Measurements from ENCODE around the gene CNPY1. TPM values are rescaled to one million over a fixed set of nuclear protein-coding genes. Genes with fewer than 3 reads are reported as not detected.

CNPY1 gene
- polyA plus RNA-seq, 1 of the 3 experiments (the other 2 are of a cell fraction) = not detected

- Histone ChIP-seq H3K9me2 (no peaks in the 10 kb centered on the region), H4K20me1 (ENCODE audit: insufficient read depth) (peaks cover 6% of the 10 kb centered on the region), H3K4me3 (ENCODE audit: low read depth in 2 of 2, low read length in 1 of 2) (no peak overlapping the region), H3K27ac (ENCODE audit: low read depth in 2 of 2, low read length in 1 of 2) (no peak overlapping the region), H3F3A (replicated peaks; ENCODE audit: insufficient read depth) (peaks cover 9% of the 10 kb centered on the region), H3K4me1 (ENCODE audit: control insufficient read depth in 1 of 2, insufficient read depth in 2 of 2, low read depth in 1 of 2, low read length in 1 of 2) (no peaks in the 10 kb centered on the region), H3K36me3 (replicated peaks in 1 of 2; ENCODE audit: control insufficient read depth in 1 of 2, insufficient read depth in 2 of 2, low read length in 1 of 2) (no peaks in the 10 kb centered on the region), H3K79me2 (ENCODE audit: insufficient read depth) (no peaks in the 10 kb centered on the region), H3K9me3 (no peaks in the 10 kb centered on the region), H3K27me3 (ENCODE audit: insufficient read depth) (peaks cover 100% of the 10 kb centered on the region), H3K9ac (no peak overlapping the region), H3K4me2 (no peak overlapping the region), H2AFZ (ENCODE audit: low read depth) (no peak overlapping the region; the same call in 1 of the 2 replicates)
- ChIA-PET CTCF (interaction anchor here (0.6 to 2.1 kb wide), 6 partner anchors 9 to 810 kb away, joined by 3 to 6 read pairs (median 3); no protein-coding TSS in a partner anchor), POLR2A (no interaction called here)
- TF ChIP-seq EZH2phosphoT487 (IDR thresholded peaks at IDR 0.05; ENCODE audit: borderline replicate concordance, low read depth) = no peak
- TF ChIP-seq RXRA (IDR thresholded peaks at IDR 0.05; ENCODE audit: borderline replicate concordance, low read depth) = no peak
- TF ChIP-seq SIN3A (IDR thresholded peaks at IDR 0.05; ENCODE audit: borderline replicate concordance, low read depth, low read length) = no peak
- no peak for TF ChIP-seq IRF3 (IDR thresholded peaks at IDR 0.05; ENCODE audit: low read depth, low read length)
- TF ChIP-seq ZBTB33 (IDR thresholded peaks at IDR 0.05; ENCODE audit: borderline replicate concordance, low read depth) = no peak
- TF ChIP-seq POLR2AphosphoS5 (IDR thresholded peaks at IDR 0.05; ENCODE audit: low read depth, low read length) = no peak
- no peak for TF ChIP-seq FOXM1 (IDR thresholded peaks at IDR 0.05; ENCODE audit: low read depth)
- no peak for TF ChIP-seq CTCF (IDR thresholded peaks at IDR 0.05)
- no peak for TF ChIP-seq YY1 (IDR thresholded peaks at IDR 0.05; ENCODE audit: low read depth)
- no peak for TF ChIP-seq NRF1 (IDR thresholded peaks at IDR 0.05; ENCODE audit: low read depth, low read length)
- no peak for TF ChIP-seq RAD21 (IDR thresholded peaks at IDR 0.05; ENCODE audit: low read length)
- TF ChIP-seq FOSL2 (IDR thresholded peaks at IDR 0.05; ENCODE audit: borderline replicate concordance, low read depth) = no peak
- no peak for TF ChIP-seq ELF1 (IDR thresholded peaks at IDR 0.05)
- no peak for TF ChIP-seq FOXJ3 (CRISPR knock-in tag; IDR thresholded peaks at IDR 0.05)
- no peak for TF ChIP-seq TCF12 (IDR thresholded peaks at IDR 0.05)
- TF ChIP-seq NFIC (IDR thresholded peaks at IDR 0.05; ENCODE audit: borderline replicate concordance) = no peak
- no peak for TF ChIP-seq RCOR1 (IDR thresholded peaks at IDR 0.05; ENCODE audit: low read length)
- no peak for TF ChIP-seq EP300 (IDR thresholded peaks at IDR 0.05; ENCODE audit: borderline replicate concordance in 1 of 2, low read depth in 1 of 2, low read length in 1 of 2)
- DNase-seq = peak; percentile 9
- WGBS (ENCODE audit: low lambda C conversion rate) = 14% methylated on average over 9 of the region's 9 CpGs
Measured at GRCh38 chr7:155465761-155466141, 80.6 kb downstream of the CNPY1 start.

Data from SK-N-SH (cell line).